Psoas muscle (tissue), 8 donors: ENCODE measurements around the gene F3. TPM values are rescaled to one million over a fixed set of nuclear protein-coding genes. Genes with fewer than 3 reads are reported as not detected.

Experiments
- ATAC-seq, 4 donors: fragments of 200-7000 bp; cut with Tn5 transposase; one replicate each; pipeline ENCODE4 v1.9.1; 2020; ENCODE audit warnings: moderate library complexity in 3 of 4, mild to moderate bottlenecking in 2 of 4
- DNase-seq, 2 donors: peaks; one replicate each; pipeline ENCODE4 v3.0.0-alpha.2; 2020
- H3K27ac ChIP-seq: fragments of 200-600 bp; one replicate; pipeline ENCODE4 v1.8.0; 2022
- H3K27me3 ChIP-seq, 3 donors: fragments of 200-600 bp in 1 of 3; one replicate each; pipeline versions ENCODE4 v1.6.1 to v1.8.0; 2013 to 2022; ENCODE audit warnings: low read length in 2 of 3, mild to moderate bottlenecking in 2 of 3, moderate library complexity in 1 of 3; ENCODE audit not compliant: insufficient read depth in 3 of 3
- H3K36me3 ChIP-seq, 2 donors: fragments of 200-600 bp in 1 of 2; one replicate each; pipeline versions ENCODE4 v1.6.1 to v1.8.0; 2013 to 2022; ENCODE audit warnings: low read depth in 1 of 2, mild to moderate bottlenecking in 1 of 2, moderate library complexity in 1 of 2; ENCODE audit not compliant: insufficient read depth in 1 of 2
- H3K4me1 ChIP-seq: fragments of 200-600 bp; one replicate; pipeline ENCODE4 v1.8.0; 2022
- H3K4me3 ChIP-seq: fragments of 200-600 bp; one replicate; pipeline ENCODE4 v1.8.0; 2022; ENCODE audit warnings: mild to moderate bottlenecking
- H3K9me3 ChIP-seq: fragments of 200-600 bp; one replicate; pipeline ENCODE4 v1.8.0; 2022
- CTCF ChIP-seq: fragments of 200-600 bp; IDR thresholded peaks from one replicate; pipeline ENCODE4 v1.8.0; 2022; ENCODE audit warnings: antibody characterized with exemption
- WGBS, 3 donors: extraction: QIAGEN DNeasy Blood & Tissue Kit; methylation state at CpG; one replicate each; pipeline versions ENCODE4 v1.1.6 to v1.1.7; 2013; 5-methylcytosine and 5-hydroxymethylcytosine counted together
- intact Hi-C, 2 donors: fragments of 100-400 bp; cut with DNase I; formaldehyde crosslinking; loops; one replicate each; pipeline versions ENCODE4 v1.11.0 to v1.14.2; 2022
- polyA plus RNA-seq, 3 donors: library from polyadenylated mRNA; stranded (reverse); fragments of 200-250 nt; gene quantifications; one replicate each; pipeline ENCODE4 v1.2.3, GENCODE V29; 2013
- total RNA-seq, 4 donors: library from RNA; stranded (reverse); fragmentation: NEBNext Ultra II Directional in 2 of 4; extraction: Animal tissue kit (Norgen Biotek cat#: 25700) in 2 of 4; gene quantifications; one replicate each; pipeline versions ENCODE4 v1.2.1 to v1.2.4, GENCODE V29; 2021 to 2023
- donor health status: healthy with polysubstance abuse.
- donor health status: DM: no; HTN: no; CAD: no; lungs with moderate emphysema.
- donor health status: Bipolar disorder and iron deficiency.
- donor health status: healthy.
- donor health status: DM: yes; HTN: yes; CAD: no.
- donor health status: DM: no; HTN: no; CAD: no.
- donor health status: DM: no; HTN: no; CAD: no.
- donor health status: DM: yes; HTN: yes; CAD: no.

F3 gene
- total and polyA plus RNA-seq, 7 donors: 1.5 to 5.8 (median 3.8) TPM

DNA sequence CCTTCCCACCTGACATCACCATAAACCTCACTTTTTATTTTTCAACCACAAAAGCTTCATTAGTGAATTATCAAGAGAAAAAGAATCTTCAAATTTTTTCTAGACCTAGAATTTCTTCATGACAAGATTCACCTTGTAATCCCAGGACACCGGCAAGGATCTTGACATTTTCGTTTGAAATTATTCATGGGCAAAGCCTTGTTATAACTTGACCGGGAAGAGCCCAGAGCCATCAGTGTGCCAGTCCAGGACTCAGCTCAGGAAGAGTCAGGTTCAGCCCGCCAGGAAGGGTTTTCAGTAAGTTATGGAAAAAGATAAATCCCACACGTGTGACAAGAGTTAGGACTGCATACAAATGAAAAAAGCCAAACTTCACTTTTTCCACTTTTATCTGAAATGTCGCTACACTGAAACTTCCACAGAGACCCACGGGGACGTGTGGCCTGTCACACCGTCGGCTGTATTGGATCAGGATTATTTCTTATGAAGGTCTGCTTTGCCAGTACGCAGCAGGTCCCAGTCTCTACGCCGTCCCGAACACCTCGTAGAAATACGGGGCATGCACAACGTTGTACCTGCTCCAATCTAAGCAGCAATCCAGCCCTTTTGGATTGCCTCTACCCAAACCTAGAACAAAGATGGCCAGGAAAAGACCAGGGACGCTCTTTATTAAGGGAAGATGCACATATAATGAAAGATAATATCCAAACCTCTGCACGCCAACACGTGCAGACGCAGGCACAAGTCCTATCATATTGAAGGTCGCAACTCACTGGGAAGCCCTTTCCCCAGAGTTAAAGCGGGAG lies 916 bp downstream of the F3 start:
- DNase-seq: no peak
- no peak for ATAC-seq
- H3K36me3 ChIP-seq: no peaks in the 10 kb centered on the region
- peak overlapping the region; percentile 72 for H3K4me3 ChIP-seq
- no peak overlapping the region for H3K27ac ChIP-seq
- intact Hi-C loops: no loop called here
- no peaks in the 10 kb centered on the region for H3K9me3 ChIP-seq
- WGBS, 3 donors: 27 to 42% (median 30%) methylated on average over 23 of the region's 23 CpGs
- peaks cover 6% of the 10 kb centered on the region for H3K4me1 ChIP-seq
- no peak for TF ChIP-seq CTCF
- H3K27me3 ChIP-seq: peaks cover 7 to 72% (median 18%) of the 10 kb centered on the region in 3 donors

DNA sequence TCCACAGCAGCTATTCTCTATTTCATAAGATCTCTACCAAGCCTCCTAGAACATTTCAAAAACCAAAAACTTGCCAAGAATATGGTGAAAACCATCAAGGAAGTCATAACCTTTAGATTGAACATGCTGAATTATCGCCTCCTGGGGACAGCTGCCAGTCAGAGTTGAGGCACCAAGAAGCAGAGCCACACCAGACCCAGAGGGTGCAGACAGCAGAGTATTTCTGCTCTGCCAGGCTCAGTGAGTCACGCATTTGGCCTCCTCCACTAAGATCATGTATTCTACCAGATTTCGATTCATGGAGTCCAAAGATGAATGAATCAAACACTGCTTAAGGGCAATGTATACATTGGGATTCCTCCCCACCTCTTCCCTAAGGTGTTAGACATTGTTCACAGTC lies 2.1 kb downstream of the F3 start:
- Histone ChIP-seq H3K36me3 (no peaks in the 10 kb centered on the region), H3K4me3 (peak overlapping the region; percentile 72), H3K27me3 (peaks cover 7 to 61% (median 18%) of the 10 kb centered on the region in 3 donors), H3K27ac (no peak overlapping the region), H3K4me1 (peaks cover 6% of the 10 kb centered on the region), H3K9me3 (no peaks in the 10 kb centered on the region)
- ATAC-seq: no peak
- intact Hi-C loops: no loop called here
- WGBS, 3 donors: 60 to 80% (median 68%) methylated on average over 3 of the region's 3 CpGs
- no peak for DNase-seq
- TF ChIP-seq CTCF: no peak

- ATAC-seq: no peak
- Histone ChIP-seq H3K27me3 (peaks cover 2 to 50% (median 16%) of the 10 kb centered on the region in 3 donors), H3K9me3 (no peaks in the 10 kb centered on the region), H3K4me3 (peak overlapping the region; percentile 34), H3K4me1 (peaks cover 6% of the 10 kb centered on the region), H3K27ac (no peak overlapping the region), H3K36me3 (no peaks in the 10 kb centered on the region)
- no peak for TF ChIP-seq CTCF
- intact Hi-C loops: no loop called here
- DNase-seq: no peak
- WGBS, 3 donors: 45 to 65% (median 47%) methylated on average over 6 of the region's 6 CpGs
These were observed 3.2 kb downstream of the F3 start for GRCh38 chr1:94538243-94538827.

GRCh38 chr1:94537254-94537653 lies 4.3 kb downstream of the F3 start:
- ATAC-seq (no peak), DNase-seq (no peak)
- Histone ChIP-seq H3K4me3 (no peak overlapping the region), H3K4me1 (peaks cover 5% of the 10 kb centered on the region), H3K27ac (no peak overlapping the region), H3K27me3 (peaks cover 0 to 39% (median 15%) of the 10 kb centered on the region in 3 donors), H3K36me3 (peaks cover 0 to 5% of the 10 kb centered on the region in 2 donors), H3K9me3 (no peaks in the 10 kb centered on the region)
- TF ChIP-seq CTCF: no peak
- WGBS, 3 donors: 60 to 69% (median 62%) methylated on average over 6 of the region's 6 CpGs
- intact Hi-C loops: no loop called here
